Posterior vena cava (tissue), 2 donors: ENCODE results near the gene LRP1. TPM values are rescaled to one million over a fixed set of nuclear protein-coding genes. Genes with fewer than 3 reads are reported as not detected.
A peak's percentile ranks its signal among the peaks of the same experiment; 100 is the strongest.

Experiments
- DNase-seq: peaks from one replicate; pipeline ENCODE4 v3.0.0-alpha.2; 2020; ENCODE audit warnings: low spot score
- intact Hi-C, 2 donors: fragments of 100-400 bp; cut with DNase I; formaldehyde crosslinking; loops; one replicate each; pipeline versions ENCODE4 v1.14.1 to v1.14.2; 2022 to 2023
- total RNA-seq, 2 donors: library from RNA; stranded (reverse); fragmentation: NEBNext Ultra II Directional; extraction: Animal tissue kit (Norgen Biotek cat#: 25700); gene quantifications; one replicate each; pipeline ENCODE4 v1.2.1, GENCODE V29; 2021
- donor health status: DM: yes; HTN: yes; CAD: no.
- donor health status: DM: yes; HTN: yes; CAD: no.

The LRP1 gene
- total RNA-seq, 2 donors from 2014 or later: 465 to 757 TPM

DNA sequence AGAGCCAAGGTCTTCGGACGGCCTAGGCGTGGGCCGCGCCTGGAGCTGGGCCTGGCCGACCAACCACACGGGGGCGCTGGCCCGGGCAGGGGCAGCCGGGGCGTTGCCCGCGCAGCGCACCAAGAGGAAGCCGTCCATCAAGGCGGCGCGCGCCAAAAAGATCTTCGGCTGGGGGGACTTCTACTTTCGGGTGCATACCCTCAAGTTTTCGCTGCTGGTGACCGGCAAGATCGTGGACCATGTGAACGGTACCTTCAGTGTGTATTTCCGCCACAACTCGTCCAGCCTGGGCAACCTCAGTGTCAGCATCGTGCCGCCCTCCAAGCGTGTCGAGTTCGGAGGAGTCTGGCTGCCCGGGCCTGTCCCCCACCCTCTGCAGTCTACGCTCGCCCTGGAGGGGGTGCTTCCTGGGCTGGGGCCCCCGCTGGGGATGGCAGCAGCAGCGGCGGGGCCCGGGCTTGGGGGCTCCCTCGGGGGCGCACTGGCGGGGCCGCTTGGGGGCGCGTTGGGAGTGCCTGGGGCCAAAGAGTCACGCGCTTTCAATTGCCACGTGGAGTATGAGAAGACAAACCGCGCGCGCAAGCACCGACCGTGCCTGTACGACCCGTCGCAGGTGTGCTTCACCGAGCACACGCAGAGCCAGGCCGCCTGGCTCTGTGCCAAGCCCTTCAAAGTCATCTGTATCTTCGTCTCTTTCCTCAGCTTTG is 96.8 kb downstream of the LRP1 start:
- DNase-seq: no peak
- intact Hi-C loops: no loop called here

DNA sequence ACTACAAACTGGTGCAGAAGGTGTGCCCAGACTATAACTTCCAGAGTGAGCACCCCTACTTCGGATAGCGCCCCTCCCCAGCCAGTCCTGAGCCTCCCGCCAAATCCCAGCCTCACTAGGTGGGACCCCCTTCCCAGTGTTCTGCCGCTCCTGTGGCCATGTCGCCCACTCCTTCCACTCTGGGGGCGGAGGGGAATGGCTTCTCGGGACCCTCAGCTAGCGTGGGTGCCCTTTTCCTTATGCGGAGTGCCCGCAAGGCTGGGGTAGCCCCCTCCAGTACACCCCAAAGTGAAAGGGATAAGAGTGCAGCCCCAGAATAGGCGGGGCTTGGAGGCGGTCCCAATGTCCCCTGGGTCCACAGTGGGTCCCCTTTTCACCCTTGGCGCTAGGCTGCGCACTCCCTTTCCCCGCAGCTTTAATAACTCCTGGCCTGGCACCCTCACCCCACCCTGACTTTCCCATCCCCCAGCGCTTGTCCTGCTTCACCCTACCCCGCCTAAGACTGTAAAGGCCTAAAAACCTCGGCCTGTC is 97.5 kb downstream of the LRP1 start:
- DNase-seq: no peak
- intact Hi-C loops: no loop called here

DNA sequence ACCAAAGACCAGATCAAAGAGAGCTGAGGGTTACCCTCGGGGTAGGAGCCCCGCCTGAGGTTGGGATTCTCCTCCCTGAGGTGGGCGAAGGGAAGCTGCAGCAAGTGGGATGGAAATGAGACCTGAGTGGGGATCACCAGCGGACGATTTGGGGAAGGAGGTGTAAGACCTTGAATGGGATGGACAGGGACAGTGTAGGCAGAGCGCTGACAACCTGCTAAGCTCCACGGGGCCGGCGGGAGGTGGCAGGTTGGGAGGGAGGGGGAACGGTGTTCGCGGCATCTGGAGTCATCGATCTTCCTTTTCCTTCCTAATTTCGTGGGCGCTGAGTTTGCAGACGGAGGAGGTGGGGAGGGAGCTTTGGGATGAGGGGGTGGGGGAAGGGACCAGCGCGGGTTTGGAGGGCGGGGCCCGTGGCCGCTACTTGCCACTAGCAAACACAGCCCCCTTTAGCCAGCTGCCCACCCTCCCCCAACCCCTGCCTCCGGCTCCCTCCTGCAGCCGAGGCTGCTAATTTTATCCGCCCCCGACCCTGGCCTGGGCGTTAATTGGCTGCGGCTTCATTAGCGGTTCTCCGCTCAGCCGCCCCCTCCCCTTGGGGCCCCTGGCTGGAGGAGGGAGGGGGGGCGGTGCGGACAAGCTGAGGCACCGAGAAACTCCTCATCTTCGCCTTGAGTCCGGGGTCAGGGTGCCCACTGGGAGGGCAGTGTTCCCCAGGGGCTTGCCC is 98.5 kb downstream of the LRP1 start:
- intact Hi-C loops: no loop called here
- no peak for DNase-seq

DNA sequence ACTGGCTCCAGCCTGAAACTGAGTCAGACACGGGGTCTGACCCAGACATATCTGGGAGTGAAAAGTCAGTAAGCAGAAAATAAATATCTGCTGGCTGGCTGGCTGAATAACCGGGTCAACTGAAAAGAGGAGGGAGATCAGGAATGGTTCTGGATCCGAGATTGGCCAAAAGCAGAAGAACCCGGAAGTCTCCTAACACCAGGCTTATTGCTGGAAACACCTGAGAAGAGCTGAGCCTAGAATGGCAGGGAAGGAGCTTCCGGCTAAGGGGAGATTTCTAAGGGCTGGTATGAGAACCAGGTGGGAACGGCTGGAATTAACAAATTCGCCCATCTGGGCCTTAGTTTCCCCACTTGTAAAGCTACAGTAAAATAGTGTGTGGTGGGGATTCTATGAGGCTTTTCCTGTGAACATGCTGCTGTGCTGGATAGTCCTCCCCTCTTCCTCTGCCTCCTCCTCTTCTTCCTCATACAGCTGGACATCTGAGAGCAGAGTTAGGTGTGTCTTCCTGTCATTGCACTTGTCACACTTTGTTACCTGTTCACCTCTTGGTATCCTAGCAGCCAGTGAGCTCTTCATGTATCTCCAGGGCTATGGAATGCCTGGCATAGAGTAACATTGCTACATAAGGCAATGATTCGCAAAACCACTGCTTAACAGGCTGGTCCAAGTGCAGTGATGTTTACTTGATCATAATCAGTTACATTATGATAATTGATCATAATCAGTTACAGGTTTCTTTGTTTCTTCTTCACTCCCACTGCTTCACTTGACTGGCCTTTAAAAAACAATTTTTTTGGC is 99.2 kb downstream of the LRP1 start:
- no peak for DNase-seq
- intact Hi-C loops: no loop called here

DNA sequence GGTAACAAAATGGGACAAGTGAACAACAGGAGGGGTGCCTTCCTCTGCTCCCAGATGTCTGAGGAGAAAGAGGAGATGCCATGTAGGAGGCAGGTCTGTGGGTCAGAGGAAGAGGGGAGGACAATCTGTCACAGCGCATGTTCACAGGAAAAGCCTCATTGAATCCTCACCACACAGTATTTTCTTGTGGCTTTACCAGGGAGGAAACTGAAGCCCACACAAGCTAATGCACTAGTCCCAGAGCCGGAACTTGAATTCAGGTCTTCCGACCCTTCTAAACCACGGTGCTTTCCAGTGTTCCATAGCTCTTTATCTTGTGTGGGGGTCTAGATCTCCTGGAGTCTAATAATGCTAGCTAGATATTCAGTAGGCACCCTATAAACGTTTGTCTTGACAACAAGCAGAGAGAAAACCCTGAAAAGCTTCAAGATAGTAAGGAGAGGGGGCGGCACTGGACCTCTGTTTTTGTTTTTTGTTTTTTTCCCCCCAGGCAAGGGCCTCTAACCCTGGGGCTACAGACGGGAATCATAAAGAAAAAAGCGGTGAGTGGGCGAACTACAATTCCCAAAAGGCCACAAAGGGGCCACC is 100.9 kb downstream of the LRP1 start:
- no peak for DNase-seq
- intact Hi-C loops: no loop called here

DNA sequence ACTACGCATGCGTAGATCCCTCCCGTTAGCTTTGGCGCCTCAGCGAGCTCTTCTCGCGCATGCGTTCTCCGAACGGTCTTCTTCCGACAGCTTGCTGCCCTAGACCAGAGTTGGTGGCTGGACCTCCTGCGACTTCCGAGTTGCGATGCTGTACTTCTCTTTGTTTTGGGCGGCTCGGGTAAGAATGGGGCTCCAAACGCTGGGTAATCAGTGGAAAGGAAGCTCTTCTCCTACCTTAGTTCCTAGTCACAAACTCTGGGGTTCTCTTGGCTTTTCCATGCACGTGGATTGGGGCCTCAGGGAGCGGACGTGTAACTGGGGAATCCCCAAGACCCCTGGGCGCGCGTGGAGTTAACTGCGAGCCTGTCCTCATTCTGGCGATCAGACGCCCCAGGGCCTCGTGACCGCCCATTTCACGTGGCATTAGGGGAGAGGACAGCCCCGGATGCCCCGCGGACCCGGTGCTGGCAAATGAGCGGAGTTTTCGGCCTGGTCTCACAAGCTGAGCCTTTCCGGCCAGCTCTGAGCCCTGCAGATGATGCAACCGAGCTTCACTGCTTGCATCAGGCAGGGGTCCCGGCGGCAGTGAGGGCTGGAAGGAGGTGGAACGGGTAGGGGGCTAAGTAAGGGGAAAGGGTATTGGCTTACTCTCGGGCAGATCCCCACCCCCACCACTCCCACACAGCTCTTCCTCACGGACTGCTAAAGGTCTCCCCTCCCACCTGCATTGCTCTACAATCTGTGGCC is 101.5 kb downstream of the LRP1 start, which contains the start of gene SHMT2:
SHMT2 (plus strand) TSS at position 78 of the 747 bp plus-strand sequence; CDS start at position 146, 68 bp downstream.
- DNase-seq: peak; percentile 98
- intact Hi-C loops: no loop called here

DNA sequence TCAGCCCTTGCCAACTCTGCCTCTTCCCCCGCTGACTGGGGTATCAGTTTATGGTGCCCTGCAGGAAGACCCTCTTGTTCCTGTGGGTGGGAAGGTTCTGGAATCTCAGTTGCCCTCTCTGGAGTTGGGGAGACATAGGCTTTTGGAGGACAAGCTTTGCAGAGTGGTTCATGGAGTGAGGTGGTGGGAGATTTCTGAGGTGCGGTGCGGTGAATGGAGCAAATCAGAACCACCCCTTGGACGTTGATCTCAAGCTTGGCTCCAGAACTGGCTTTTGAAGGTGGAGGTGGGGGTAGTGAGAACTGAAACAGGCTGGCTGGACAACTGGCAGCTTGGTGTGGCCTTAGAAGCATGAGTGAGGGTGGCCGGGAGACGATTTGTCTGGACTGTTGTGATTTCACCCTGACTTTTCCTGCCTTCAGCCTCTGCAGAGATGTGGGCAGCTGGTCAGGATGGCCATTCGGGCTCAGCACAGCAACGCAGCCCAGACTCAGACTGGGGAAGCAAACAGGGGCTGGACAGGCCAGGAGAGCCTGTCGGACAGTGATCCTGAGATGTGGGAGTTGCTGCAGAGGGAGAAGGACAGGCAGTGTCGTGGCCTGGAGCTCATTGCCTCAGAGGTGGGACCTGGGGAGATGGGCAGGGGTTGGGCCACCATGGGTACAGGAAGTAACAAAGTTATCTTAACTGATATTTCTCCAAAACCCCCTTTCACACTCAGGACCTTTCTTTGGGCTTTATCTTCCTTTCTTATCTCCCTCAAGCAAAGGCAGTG is 102.3 kb downstream of the LRP1 start:
- intact Hi-C loops: no loop called here

DNA sequence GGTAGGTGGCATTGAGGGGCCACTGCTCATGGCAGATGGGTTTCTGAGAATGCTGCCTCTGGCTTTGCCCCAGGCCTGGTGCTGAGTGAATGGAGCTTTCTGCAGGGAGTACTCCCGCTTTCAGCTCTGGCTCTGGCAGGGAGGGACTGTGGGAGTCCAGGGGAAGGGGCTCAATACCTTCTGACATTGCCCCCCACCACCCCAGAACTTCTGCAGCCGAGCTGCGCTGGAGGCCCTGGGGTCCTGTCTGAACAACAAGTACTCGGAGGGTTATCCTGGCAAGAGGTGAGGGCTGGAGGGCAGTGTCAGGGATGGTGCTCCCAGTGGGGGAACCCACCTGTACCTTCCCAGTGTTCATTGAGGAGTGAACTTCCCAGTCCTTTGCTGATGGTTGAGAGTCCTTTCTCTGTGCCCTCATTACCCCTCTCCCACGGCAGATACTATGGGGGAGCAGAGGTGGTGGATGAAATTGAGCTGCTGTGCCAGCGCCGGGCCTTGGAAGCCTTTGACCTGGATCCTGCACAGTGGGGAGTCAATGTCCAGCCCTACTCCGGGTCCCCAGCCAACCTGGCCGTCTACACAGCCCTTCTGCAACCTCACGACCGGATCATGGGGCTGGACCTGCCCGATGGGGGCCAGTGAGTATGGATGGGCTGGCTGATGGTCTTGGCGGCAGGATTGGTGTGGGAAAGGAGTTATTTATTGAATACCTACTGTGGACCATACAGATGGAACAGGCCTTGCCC is 103.2 kb downstream of the LRP1 start:
- intact Hi-C loops: no loop called here
- no peak for DNase-seq

More for the DNA sequence above, 102.3 kb downstream of the LRP1 start:
- peak; percentile 73 for DNase-seq

DNA sequence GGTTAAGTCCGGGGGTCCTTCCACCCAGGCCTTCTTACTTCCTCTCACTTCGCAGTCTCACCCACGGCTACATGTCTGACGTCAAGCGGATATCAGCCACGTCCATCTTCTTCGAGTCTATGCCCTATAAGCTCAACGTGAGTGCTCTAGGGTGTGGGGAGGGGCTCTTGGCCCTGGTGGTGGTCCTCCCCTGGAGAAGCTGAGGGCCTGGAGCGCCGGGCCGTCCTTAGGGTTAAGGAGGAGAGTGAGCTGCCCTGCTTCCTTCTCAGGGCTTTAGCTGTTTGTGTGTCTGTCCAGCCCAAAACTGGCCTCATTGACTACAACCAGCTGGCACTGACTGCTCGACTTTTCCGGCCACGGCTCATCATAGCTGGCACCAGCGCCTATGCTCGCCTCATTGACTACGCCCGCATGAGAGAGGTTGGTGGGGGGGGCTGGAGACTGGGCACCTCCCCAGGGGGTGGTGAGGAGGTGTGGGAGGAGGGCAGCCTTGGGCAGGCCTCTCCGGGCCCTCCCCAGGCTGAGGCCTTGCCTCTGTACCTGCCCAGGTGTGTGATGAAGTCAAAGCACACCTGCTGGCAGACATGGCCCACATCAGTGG is 104.0 kb downstream of the LRP1 start:
- DNase-seq: peak; percentile 81
- intact Hi-C loops: no loop called here

DNA sequence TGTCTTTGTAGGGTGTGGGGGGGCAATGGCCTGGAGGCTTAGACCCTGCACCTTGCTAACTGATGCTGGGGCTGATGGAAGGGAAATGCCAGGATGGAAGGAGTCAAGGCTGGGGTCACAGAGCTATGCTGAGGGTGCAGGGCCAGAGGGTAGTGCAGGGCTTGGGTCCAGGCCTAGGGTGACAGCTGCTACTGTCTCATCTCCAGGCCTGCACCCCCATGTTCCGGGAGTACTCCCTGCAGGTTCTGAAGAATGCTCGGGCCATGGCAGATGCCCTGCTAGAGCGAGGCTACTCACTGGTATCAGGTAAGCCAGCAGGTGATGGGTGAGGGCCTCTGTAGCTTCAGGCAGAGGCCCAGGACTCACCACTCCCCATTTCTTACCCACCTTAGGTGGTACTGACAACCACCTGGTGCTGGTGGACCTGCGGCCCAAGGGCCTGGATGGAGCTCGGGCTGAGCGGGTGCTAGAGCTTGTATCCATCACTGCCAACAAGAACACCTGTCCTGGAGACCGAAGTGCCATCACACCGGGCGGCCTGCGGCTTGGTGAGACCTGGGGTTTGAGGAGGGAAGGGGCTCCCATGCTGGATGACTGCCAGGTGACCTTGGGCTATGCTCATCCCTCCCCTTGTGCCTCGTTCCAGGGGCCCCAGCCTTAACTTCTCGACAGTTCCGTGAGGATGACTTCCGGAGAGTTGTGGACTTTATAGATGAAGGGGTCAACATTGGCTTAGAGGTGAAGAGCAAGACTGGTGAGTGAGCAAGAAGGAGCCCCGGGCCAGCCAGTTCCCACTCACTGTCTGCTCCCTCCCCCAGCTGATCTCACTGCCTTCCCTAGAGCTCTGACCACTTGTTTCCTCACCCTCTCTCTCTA is 105.3 kb downstream of the LRP1 start:
- peak; percentile 82 for DNase-seq
- intact Hi-C loops: no loop called here

DNA sequence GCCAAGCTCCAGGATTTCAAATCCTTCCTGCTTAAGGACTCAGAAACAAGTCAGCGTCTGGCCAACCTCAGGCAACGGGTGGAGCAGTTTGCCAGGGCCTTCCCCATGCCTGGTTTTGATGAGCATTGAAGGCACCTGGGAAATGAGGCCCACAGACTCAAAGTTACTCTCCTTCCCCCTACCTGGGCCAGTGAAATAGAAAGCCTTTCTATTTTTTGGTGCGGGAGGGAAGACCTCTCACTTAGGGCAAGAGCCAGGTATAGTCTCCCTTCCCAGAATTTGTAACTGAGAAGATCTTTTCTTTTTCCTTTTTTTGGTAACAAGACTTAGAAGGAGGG is 105.9 kb downstream of the LRP1 start:
- DNase-seq: no peak
- intact Hi-C loops: no loop called here

DNA sequence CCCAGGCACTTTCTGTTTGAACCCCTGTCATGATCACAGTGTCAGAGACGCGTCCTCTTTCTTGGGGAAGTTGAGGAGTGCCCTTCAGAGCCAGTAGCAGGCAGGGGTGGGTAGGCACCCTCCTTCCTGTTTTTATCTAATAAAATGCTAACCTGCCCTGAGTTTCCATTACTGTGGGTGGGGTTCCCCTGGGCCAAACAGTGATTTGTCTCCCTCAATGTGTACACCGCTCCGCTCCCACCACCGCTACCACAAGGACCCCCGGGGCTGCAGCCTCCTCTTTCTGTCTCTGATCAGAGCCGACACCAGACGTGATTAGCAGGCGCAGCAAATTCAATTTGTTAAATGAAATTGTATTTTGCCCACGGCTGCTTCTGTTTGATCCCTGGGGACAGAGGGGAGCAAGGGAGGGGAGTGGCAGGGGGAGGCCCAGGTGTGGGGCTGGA is 106.3 kb downstream of the LRP1 start:
- intact Hi-C loops: no loop called here
- DNase-seq: no peak

DNA sequence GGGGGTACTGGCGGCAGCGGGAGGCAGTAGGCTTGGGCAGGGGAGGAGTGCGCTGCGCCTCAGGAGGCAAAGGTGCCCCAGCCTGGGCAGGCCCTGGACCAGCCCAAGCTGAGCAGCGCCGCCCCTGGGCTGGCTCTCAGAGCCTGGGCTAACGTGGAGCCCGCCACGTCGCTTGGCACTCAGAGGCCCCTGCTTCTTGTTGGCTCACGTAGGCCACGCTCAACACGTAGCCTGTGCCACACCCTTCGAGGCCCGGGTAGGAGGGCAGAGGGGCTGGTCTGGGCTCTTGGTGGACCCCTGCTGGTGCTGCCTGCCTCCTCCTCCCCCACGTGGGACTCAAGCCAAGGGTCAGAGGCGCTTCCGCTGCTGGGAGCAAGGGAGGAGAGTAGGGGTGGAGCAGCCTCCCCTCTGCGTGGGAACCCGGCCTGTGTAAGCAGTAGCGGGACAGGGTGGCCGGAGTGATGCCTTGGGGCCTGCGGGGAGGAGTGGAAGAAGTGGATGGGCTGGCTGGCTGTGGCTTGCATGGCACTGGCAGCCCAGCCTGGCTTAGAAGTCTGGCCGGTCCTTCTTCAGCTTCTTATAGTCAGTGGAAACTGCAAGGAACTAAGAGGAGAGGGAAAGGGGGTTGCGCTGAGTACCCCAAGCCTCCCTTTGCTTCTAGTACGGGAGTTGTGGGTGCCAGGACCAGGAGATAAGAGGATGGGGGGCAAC is 106.9 kb downstream of the LRP1 start:
- peak; percentile 93 for DNase-seq
- intact Hi-C loops: no loop called here

DNA sequence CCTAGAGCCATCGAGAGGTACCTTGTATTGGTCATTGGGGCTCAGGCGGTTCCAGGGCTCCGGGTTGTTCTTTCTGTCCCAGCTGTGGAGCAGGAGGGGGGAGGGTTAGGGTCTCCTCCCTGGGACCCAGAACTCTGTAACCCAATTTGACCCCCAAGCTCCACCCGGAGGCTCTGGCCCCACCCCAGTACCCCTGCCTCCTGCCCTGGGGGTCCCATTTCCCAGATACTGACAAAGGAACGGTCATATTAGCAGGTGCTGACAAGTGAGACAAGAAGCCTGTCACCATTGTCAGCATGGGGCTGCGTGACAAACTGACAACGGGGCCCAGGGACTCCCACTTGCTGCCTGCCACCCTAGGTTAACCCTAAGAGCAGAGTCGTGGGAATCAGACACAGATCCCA is 107.4 kb downstream of the LRP1 start:
- intact Hi-C loops: no loop called here
- no peak for DNase-seq

DNA sequence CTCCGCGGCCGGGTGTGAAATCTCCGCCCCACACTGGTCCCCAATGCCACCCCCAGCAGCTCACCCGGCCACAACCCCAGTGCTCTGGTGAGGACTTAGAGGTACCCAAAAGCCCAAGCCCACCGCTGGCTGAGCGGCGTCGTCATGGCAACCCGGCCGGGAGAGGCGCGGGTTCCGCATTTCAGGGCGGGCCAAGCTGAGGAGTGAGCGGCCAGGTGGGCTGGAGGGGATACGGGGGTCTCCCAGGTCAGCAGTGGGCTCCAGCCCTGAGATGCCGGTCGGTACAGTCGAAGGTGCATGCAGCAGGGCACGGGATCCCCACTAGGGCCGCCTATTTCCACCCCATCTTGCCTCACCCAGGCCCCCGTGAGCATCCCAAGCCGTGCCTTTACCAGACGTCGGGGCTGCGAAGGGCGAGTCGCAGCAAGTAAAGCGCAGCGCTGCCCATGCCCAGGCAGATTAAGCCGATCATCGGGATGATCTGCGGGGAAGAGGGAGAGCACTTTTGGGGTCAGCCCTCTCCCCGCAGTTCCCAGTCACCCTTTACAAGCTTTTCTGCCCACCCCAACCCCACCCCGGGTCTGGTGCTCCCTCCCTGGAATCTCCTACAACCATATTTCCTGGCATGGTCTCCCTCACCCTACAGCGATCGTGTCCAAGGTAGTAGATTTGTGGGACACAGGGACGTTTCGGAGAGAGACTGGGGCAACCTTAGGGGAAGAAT is 108.1 kb downstream of the LRP1 start:
- intact Hi-C loops: no loop called here

More for the DNA sequence above, 108.1 kb downstream of the LRP1 start:
- DNase-seq: no peak
